ENCODE results near the gene SERPINA9.

DNA sequence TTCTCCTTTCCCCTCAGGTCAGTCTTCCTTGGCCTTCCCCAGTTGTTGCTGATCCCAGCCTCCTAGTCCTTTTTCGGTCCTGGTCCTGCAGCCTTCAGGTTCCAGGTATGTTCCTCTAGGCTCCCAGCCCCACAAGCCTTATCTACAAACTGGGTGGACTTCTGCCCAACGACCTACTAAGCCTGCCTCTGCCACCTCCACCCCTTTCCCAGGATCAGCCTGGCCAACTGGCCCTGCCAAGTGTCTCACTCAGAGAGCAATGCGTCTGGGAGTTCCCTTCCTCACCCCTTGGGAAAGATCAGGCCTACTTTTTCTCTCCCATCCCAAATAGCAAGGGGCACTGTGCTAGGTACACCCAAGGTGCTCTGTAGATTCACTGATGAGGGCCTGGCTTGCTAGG is 33.4 kb upstream of the SERPINA9 start, which contains the start of gene SERPINA12:
- TF ChIP-seq, protein P1, sequence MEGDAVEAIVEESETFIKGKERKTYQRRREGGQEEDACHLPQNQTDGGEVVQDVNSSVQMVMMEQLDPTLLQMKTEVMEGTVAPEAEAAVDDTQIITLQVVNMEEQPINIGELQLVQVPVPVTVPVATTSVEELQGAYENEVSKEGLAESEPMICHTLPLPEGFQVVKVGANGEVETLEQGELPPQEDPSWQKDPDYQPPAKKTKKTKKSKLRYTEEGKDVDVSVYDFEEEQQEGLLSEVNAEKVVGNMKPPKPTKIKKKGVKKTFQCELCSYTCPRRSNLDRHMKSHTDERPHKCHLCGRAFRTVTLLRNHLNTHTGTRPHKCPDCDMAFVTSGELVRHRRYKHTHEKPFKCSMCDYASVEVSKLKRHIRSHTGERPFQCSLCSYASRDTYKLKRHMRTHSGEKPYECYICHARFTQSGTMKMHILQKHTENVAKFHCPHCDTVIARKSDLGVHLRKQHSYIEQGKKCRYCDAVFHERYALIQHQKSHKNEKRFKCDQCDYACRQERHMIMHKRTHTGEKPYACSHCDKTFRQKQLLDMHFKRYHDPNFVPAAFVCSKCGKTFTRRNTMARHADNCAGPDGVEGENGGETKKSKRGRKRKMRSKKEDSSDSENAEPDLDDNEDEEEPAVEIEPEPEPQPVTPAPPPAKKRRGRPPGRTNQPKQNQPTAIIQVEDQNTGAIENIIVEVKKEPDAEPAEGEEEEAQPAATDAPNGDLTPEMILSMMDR (IDR thresholded peaks at IDR 0.05; ENCODE audit: poor library complexity): no peak
- no peak for TF ChIP-seq EZH2phosphoT487 (IDR thresholded peaks at IDR 0.05; ENCODE audit: low read depth, severe bottlenecking, unreplicated experiment)
- TF ChIP-seq EZH2 (IDR thresholded peaks at IDR 0.05; ENCODE audit: borderline replicate concordance): no peak

Data from hepatocyte (in vitro differentiated cells).